Type B pancreatic cell (in vitro differentiated cells): Measurements from ENCODE around the gene CAMTA1. TPM values are rescaled to one million over a fixed set of nuclear protein-coding genes. Genes with fewer than 3 reads are reported as not detected.

Experiments
- DNase-seq: peaks from one replicate; pipeline ENCODE4 v3.0.0; 2021; ENCODE audit warnings: mixed read lengths; ENCODE audit not compliant: unreplicated experiment; ENCODE audit errors: extremely low spot score
- H3K27ac Mint-ChIP-seq: 2 replicates; pipeline ENCODE4 v1.8.0; 2021; ENCODE audit warnings: mild to moderate bottlenecking, mixed read lengths
- H3K27me3 Mint-ChIP-seq: 2 replicates; pipeline ENCODE4 v1.8.0; 2021; ENCODE audit warnings: mixed read lengths
- H3K36me3 Mint-ChIP-seq: 2 replicates; pipeline ENCODE4 v1.8.0; 2021; ENCODE audit warnings: mixed read lengths
- H3K4me1 Mint-ChIP-seq: one replicate; pipeline ENCODE4 v1.8.0; 2021; ENCODE audit warnings: mixed read lengths; ENCODE audit not compliant: unreplicated experiment
- H3K4me3 Mint-ChIP-seq: 2 replicates; pipeline ENCODE4 v1.8.0; 2021; ENCODE audit warnings: mild to moderate bottlenecking, mixed read lengths
- H3K9me3 Mint-ChIP-seq: 2 replicates; pipeline ENCODE4 v1.8.0; 2021; ENCODE audit warnings: mixed read lengths
- total RNA-seq: library from RNA; stranded (reverse); gene quantifications from 2 replicates; pipeline ENCODE4 v1.2.1, GENCODE V29; 2021; ENCODE audit warnings: low replicate concordance
- TF ChIP-seq, protein P1 (sequence below): fragments of 200-600 bp; sonication (generic); conservative IDR thresholded peaks from 2 replicates; pipeline ENCODE4 v1.5.0; 2021; ENCODE audit warnings: antibody characterized with exemption, mild to moderate bottlenecking

The CAMTA1 gene
- total RNA-seq, 1 donor from 2014 or later, result 82.5 TPM

- no peak overlapping the region for H3K4me3 Mint-ChIP-seq
- peaks cover 7% of the 10 kb centered on the region for H3K27me3 Mint-ChIP-seq
- DNase-seq, result no peak
- no peak overlapping the region for H3K27ac Mint-ChIP-seq
- no peaks in the 10 kb centered on the region for H3K4me1 Mint-ChIP-seq
- H3K36me3 Mint-ChIP-seq, result no peaks in the 10 kb centered on the region
- H3K9me3 Mint-ChIP-seq, result no peaks in the 10 kb centered on the region
- TF ChIP-seq, protein P1, sequence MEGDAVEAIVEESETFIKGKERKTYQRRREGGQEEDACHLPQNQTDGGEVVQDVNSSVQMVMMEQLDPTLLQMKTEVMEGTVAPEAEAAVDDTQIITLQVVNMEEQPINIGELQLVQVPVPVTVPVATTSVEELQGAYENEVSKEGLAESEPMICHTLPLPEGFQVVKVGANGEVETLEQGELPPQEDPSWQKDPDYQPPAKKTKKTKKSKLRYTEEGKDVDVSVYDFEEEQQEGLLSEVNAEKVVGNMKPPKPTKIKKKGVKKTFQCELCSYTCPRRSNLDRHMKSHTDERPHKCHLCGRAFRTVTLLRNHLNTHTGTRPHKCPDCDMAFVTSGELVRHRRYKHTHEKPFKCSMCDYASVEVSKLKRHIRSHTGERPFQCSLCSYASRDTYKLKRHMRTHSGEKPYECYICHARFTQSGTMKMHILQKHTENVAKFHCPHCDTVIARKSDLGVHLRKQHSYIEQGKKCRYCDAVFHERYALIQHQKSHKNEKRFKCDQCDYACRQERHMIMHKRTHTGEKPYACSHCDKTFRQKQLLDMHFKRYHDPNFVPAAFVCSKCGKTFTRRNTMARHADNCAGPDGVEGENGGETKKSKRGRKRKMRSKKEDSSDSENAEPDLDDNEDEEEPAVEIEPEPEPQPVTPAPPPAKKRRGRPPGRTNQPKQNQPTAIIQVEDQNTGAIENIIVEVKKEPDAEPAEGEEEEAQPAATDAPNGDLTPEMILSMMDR, result no peak
Observed at GRCh38 chr1:7087888-7088287, 302.6 kb downstream of the CAMTA1 start.

DNA sequence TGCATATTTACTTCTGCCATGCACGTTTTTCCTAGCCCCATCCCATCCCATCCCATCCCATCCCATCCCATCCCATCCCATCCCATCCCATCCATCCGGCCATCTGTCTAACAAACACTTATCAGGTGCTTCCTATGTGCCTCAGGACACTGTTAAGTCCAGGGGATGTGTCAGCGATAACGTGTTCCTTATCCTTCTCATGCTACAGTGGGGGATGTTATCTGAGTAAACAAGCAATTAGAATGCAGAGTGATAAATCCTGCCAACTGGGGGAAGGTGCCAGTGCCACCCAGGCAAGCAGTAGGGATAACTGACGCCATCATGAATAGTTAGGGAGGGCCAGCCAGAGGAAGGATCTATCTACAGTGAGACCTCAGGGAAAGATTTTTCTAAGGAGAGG lies 304.2 kb downstream of the CAMTA1 start:
- H3K4me3 Mint-ChIP-seq, result no peak overlapping the region
- H3K36me3 Mint-ChIP-seq, result no peaks in the 10 kb centered on the region
- H3K27me3 Mint-ChIP-seq, result peaks cover 16% of the 10 kb centered on the region
- no peak overlapping the region for H3K27ac Mint-ChIP-seq
- TF ChIP-seq, protein P1, result no peak
- no peak for DNase-seq
- H3K9me3 Mint-ChIP-seq, result no peaks in the 10 kb centered on the region
- no peaks in the 10 kb centered on the region for H3K4me1 Mint-ChIP-seq

DNA sequence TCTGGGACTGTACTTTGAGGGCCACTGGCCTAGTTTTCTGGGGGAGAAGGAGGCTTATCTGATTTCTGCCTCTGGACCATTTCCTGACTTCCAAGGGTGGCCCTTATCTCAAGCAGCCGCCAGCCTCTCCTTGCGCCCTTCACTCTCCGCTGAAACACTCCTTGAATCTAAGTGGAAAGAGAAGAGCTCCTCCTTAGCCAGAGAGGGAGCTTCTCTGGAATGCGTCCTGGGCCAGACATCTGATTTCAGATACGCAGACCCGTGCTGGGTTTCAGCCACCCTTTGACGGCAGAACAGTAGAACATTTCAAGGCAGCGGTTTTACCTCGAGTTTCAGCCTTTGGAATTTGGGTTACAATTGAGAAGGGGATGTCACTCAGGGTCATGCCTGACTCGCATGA lies 308.0 kb downstream of the CAMTA1 start:
- H3K27ac Mint-ChIP-seq, result no peak overlapping the region
- peaks cover 45% of the 10 kb centered on the region for H3K27me3 Mint-ChIP-seq
- no peak for DNase-seq
- no peak overlapping the region for H3K4me3 Mint-ChIP-seq
- no peaks in the 10 kb centered on the region for H3K9me3 Mint-ChIP-seq
- H3K36me3 Mint-ChIP-seq, result no peaks in the 10 kb centered on the region
- no peaks in the 10 kb centered on the region for H3K4me1 Mint-ChIP-seq
- TF ChIP-seq, protein P1, result no peak

DNA sequence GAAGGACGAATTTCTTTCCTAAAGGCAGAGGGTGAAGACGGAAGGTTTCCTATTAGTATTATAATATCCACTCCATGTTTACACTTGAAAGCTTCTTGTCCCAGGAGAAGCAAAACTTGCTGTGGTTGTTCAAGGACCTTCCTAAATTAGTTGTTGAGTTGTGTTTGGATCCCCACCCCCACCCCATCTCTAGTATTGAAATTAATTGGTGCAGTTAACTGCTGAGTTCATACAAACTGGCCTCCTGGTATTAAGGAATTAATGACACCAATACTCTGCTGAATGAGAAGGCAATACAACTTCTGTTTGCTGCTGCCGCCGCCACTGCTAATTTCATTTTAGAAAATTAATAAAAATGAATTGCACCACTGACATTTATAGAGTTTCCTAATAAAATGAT lies 308.8 kb downstream of the CAMTA1 start:
- H3K4me3 Mint-ChIP-seq, result no peak overlapping the region
- H3K36me3 Mint-ChIP-seq, result no peaks in the 10 kb centered on the region
- peaks cover 45% of the 10 kb centered on the region for H3K27me3 Mint-ChIP-seq
- H3K4me1 Mint-ChIP-seq, result no peaks in the 10 kb centered on the region
- no peaks in the 10 kb centered on the region for H3K9me3 Mint-ChIP-seq
- H3K27ac Mint-ChIP-seq, result no peak overlapping the region
- DNase-seq, result no peak
- TF ChIP-seq, protein P1, result no peak

- H3K27ac Mint-ChIP-seq, result no peak overlapping the region
- no peaks in the 10 kb centered on the region for H3K36me3 Mint-ChIP-seq
- H3K9me3 Mint-ChIP-seq, result no peaks in the 10 kb centered on the region
- peaks cover 45% of the 10 kb centered on the region for H3K27me3 Mint-ChIP-seq
- TF ChIP-seq, protein P1, result no peak
- H3K4me1 Mint-ChIP-seq, result no peaks in the 10 kb centered on the region
- H3K4me3 Mint-ChIP-seq, result no peak overlapping the region
- no peak for DNase-seq
Observed at GRCh38 chr1:7094509-7094908, 309.3 kb downstream of the CAMTA1 start.
